Measurements from ENCODE around the gene DSEL.

GRCh38 chr18:67520351-67520921 lies 3.9 kb upstream of the DSEL start:
- TF ChIP-seq CTCF (conservative IDR thresholded peaks at IDR 0.05) = no peak
- TF ChIP-seq ZFX (IDR thresholded peaks at IDR 0.05) = no peak
